ENCODE results near the gene MRPS31.

MRPS31 gene

GRCh38 chr13:40803316-40803715 is 32.3 kb upstream of the MRPS31 start:
- Histone ChIP-seq H3K27me3 (no peaks in the 10 kb centered on the region), H3K4me3 (no peak overlapping the region), H3K9me3 (no peaks in the 10 kb centered on the region), H4K20me1 (no peaks in the 10 kb centered on the region), H3K9ac (no peak overlapping the region), H3K4me2 (no peak overlapping the region), H3K4me1 (peaks cover 11% of the 10 kb centered on the region), H3K27ac (no peak overlapping the region), H3K36me3 (peaks cover 86% of the 10 kb centered on the region)
- TF ChIP-seq Cebpa-rat (IDR thresholded peaks at IDR 0.05) = no peak

- no peak for TF ChIP-seq Cebpa-rat (IDR thresholded peaks at IDR 0.05)
- 0 out of 2 replicates have a peak, but pooled peaks cover 5% of the 10 kb centered on the region for H4K20me1 ChIP-seq
- no peaks in the 10 kb centered on the region for H3K9me3 ChIP-seq
- no peak overlapping the region for H3K4me2 ChIP-seq
- H3K4me3 ChIP-seq = no peak overlapping the region
- H3K9ac ChIP-seq = no peak overlapping the region
- peaks cover 22% of the 10 kb centered on the region for H3K4me1 ChIP-seq
- H3K27me3 ChIP-seq = no peaks in the 10 kb centered on the region
- H3K27ac ChIP-seq = no peak overlapping the region
- H3K36me3 ChIP-seq = peaks cover 78% of the 10 kb centered on the region
These were observed 30.5 kb upstream of the MRPS31 start for GRCh38 chr13:40801255-40802217.

- H3K4me3 ChIP-seq = no peak overlapping the region
- H3K27ac ChIP-seq = no peak overlapping the region
- no peaks in the 10 kb centered on the region for H3K9me3 ChIP-seq
- no peaks in the 10 kb centered on the region for H3K27me3 ChIP-seq
- H4K20me1 ChIP-seq = 0 out of 2 replicates have a peak, but pooled peaks cover 5% of the 10 kb centered on the region
- peaks cover 78% of the 10 kb centered on the region for H3K36me3 ChIP-seq
- H3K4me2 ChIP-seq = no peak overlapping the region
- no peak for TF ChIP-seq Cebpa-rat (IDR thresholded peaks at IDR 0.05)
- no peak overlapping the region for H3K9ac ChIP-seq
- H3K4me1 ChIP-seq = peaks cover 22% of the 10 kb centered on the region
These were observed 29.6 kb upstream of the MRPS31 start for GRCh38 chr13:40800559-40800958.

- H3K9me3 ChIP-seq = no peaks in the 10 kb centered on the region
- no peak overlapping the region for H3K9ac ChIP-seq
- H3K27me3 ChIP-seq = no peaks in the 10 kb centered on the region
- H3K4me3 ChIP-seq = no peak overlapping the region
- H4K20me1 ChIP-seq = 0 out of 2 replicates have a peak, but pooled peaks cover 5% of the 10 kb centered on the region
- H3K36me3 ChIP-seq = peaks cover 78% of the 10 kb centered on the region
- no peak overlapping the region for H3K27ac ChIP-seq
- H3K4me1 ChIP-seq = peaks cover 22% of the 10 kb centered on the region
- TF ChIP-seq Cebpa-rat (IDR thresholded peaks at IDR 0.05) = no peak
- H3K4me2 ChIP-seq = no peak overlapping the region
These were observed 28.5 kb upstream of the MRPS31 start for GRCh38 chr13:40799508-40799907.

GRCh38 chr13:40798380-40798779 is 27.4 kb upstream of the MRPS31 start:
- peak overlapping the region; percentile 70 for H3K27ac ChIP-seq
- 0 out of 2 replicates have a peak, but pooled peaks cover 5% of the 10 kb centered on the region for H4K20me1 ChIP-seq
- peaks cover 22% of the 10 kb centered on the region for H3K4me1 ChIP-seq
- no peak overlapping the region for H3K4me3 ChIP-seq
- no peaks in the 10 kb centered on the region for H3K27me3 ChIP-seq
- no peaks in the 10 kb centered on the region for H3K9me3 ChIP-seq
- H3K36me3 ChIP-seq = peaks cover 81% of the 10 kb centered on the region
- no peak for TF ChIP-seq Cebpa-rat (IDR thresholded peaks at IDR 0.05)
- peak overlapping the region; percentile 34; the same call in 1 of the 2 replicates for H3K9ac ChIP-seq
- H3K4me2 ChIP-seq = peak overlapping the region; percentile 74

GRCh38 chr13:40796649-40797048 is 25.7 kb upstream of the MRPS31 start:
- no peak for TF ChIP-seq Cebpa-rat (IDR thresholded peaks at IDR 0.05)
- H3K4me2 ChIP-seq = no peak overlapping the region
- peaks cover 69% of the 10 kb centered on the region for H3K36me3 ChIP-seq
- H3K27ac ChIP-seq = no peak overlapping the region
- H3K4me3 ChIP-seq = no peak overlapping the region
- peaks cover 39% of the 10 kb centered on the region for H3K4me1 ChIP-seq
- no peak overlapping the region for H3K9ac ChIP-seq
- H4K20me1 ChIP-seq = 0 out of 2 replicates have a peak, but pooled peaks cover 5% of the 10 kb centered on the region
- no peaks in the 10 kb centered on the region for H3K27me3 ChIP-seq
- H3K9me3 ChIP-seq = no peaks in the 10 kb centered on the region

GRCh38 chr13:40794414-40795368 is 23.7 kb upstream of the MRPS31 start:
- TF ChIP-seq Cebpa-rat (IDR thresholded peaks at IDR 0.05) = no peak
- Histone ChIP-seq H3K27me3 (no peaks in the 10 kb centered on the region), H3K4me2 (no peak overlapping the region), H3K36me3 (peaks cover 50% of the 10 kb centered on the region), H3K4me3 (no peak overlapping the region), H3K4me1 (peaks cover 50% of the 10 kb centered on the region), H3K9me3 (no peaks in the 10 kb centered on the region), H4K20me1 (0 out of 2 replicates have a peak, but pooled peaks cover 5% of the 10 kb centered on the region), H3K27ac (no peak overlapping the region), H3K9ac (no peak overlapping the region)

GRCh38 chr13:40793339-40793738 is 22.3 kb upstream of the MRPS31 start:
- peak overlapping the region; percentile 56 for H3K4me2 ChIP-seq
- H3K9ac ChIP-seq = no peak overlapping the region
- 0 out of 2 replicates have a peak, but pooled peaks cover 5% of the 10 kb centered on the region for H4K20me1 ChIP-seq
- no peak overlapping the region for H3K27ac ChIP-seq
- no peaks in the 10 kb centered on the region for H3K9me3 ChIP-seq
- TF ChIP-seq Cebpa-rat (IDR thresholded peaks at IDR 0.05) = no peak
- H3K4me1 ChIP-seq = peaks cover 45% of the 10 kb centered on the region
- peaks cover 43% of the 10 kb centered on the region for H3K36me3 ChIP-seq
- no peak overlapping the region for H3K4me3 ChIP-seq
- H3K27me3 ChIP-seq = no peaks in the 10 kb centered on the region

GRCh38 chr13:40792284-40793051 is 21.5 kb upstream of the MRPS31 start:
- H3K27ac ChIP-seq = no peak overlapping the region
- H3K4me1 ChIP-seq = peaks cover 38% of the 10 kb centered on the region
- no peaks in the 10 kb centered on the region for H3K27me3 ChIP-seq
- H4K20me1 ChIP-seq = no peaks in the 10 kb centered on the region
- H3K36me3 ChIP-seq = peaks cover 43% of the 10 kb centered on the region
- peak overlapping the region; percentile 56 for H3K4me2 ChIP-seq
- no peak overlapping the region for H3K4me3 ChIP-seq
- TF ChIP-seq Cebpa-rat (IDR thresholded peaks at IDR 0.05) = no peak
- no peak overlapping the region for H3K9ac ChIP-seq
- H3K9me3 ChIP-seq = no peaks in the 10 kb centered on the region
